ENCODE measurements around the gene KLF16. TPM values are rescaled to one million over a fixed set of nuclear protein-coding genes. Genes with fewer than 3 reads are reported as not detected.

Gene KLF16
- total RNA-seq, 2 donors from 2014 or later: 7.7 to 11.0 TPM

GRCh38 chr19:1813192-1814182, 49.9 kb downstream of the KLF16 start:
- peak overlapping the region; percentile 74 for H3K4me3 ChIP-seq
- H3K4me1 ChIP-seq (ENCODE audit: control insufficient read depth in 1 of 2, low read depth in 2 of 2): peaks cover 4 to 17% of the 10 kb centered on the region in 2 donors
- H3K27ac ChIP-seq: no peak overlapping the region
- DNase-seq (ENCODE audit: low spot score) (no peak), ATAC-seq (ENCODE audit: insufficient number of reproducible peaks, low FRiP score, low read depth) (no peak)
- H3K9me3 ChIP-seq: no peaks in the 10 kb centered on the region
- H3K27me3 ChIP-seq (replicated peaks; ENCODE audit: insufficient read depth): no peaks in the 10 kb centered on the region
- H3K36me3 ChIP-seq: peaks cover 26% of the 10 kb centered on the region
- TF ChIP-seq CTCF (IDR thresholded peaks at IDR 0.05): no peak

- Histone ChIP-seq H3K4me3 (peak overlapping the region; percentile 74), H3K27me3 (replicated peaks; ENCODE audit: insufficient read depth) (no peaks in the 10 kb centered on the region), H3K4me1 (ENCODE audit: control insufficient read depth in 1 of 2, low read depth in 2 of 2) (peaks cover 4 to 17% of the 10 kb centered on the region in 2 donors), H3K36me3 (peaks cover 18% of the 10 kb centered on the region), H3K9me3 (no peaks in the 10 kb centered on the region), H3K27ac (peak overlapping the region in 1 of 2 donors; percentile 41)
- ATAC-seq (ENCODE audit: insufficient number of reproducible peaks, low FRiP score, low read depth) (peak; percentile 59), DNase-seq (ENCODE audit: low spot score) (peak; percentile 80)
- peak; percentile 44 for TF ChIP-seq CTCF (IDR thresholded peaks at IDR 0.05)
Observed at GRCh38 chr19:1812426-1813191, 50.8 kb downstream of the KLF16 start.

- Histone ChIP-seq H3K27ac (peak within 1 kb of the TSS; percentile 50 to 61), H3K4me3 (peak within 1 kb of the TSS; percentile 74), H3K36me3 (peaks cover 11% of the 10 kb centered on the region), H3K9me3 (no peaks in the 10 kb centered on the region), H3K4me1 (ENCODE audit: control insufficient read depth in 1 of 2, low read depth in 2 of 2) (peaks cover 4 to 17% of the 10 kb centered on the region in 2 donors), H3K27me3 (replicated peaks; ENCODE audit: insufficient read depth) (no peaks in the 10 kb centered on the region)
- no peak for DNase-seq (ENCODE audit: low spot score)
- ATAC-seq (ENCODE audit: insufficient number of reproducible peaks, low FRiP score, low read depth): peak; percentile 7
- no peak for TF ChIP-seq CTCF (IDR thresholded peaks at IDR 0.05)
Observed at GRCh38 chr19:1811942-1812425, 51.4 kb downstream of the KLF16 start, which contains the start of gene ATP8B3. TSS of gene ATP8B3 (minus strand) at chr19:1812276. CDS start at chr19:1811736, 540 bp downstream.

GRCh38 chr19:1811472-1811894, 51.9 kb downstream of the KLF16 start:
- no peak for TF ChIP-seq CTCF (IDR thresholded peaks at IDR 0.05)
- peak; percentile 48 for ATAC-seq (ENCODE audit: insufficient number of reproducible peaks, low FRiP score, low read depth)
- peak overlapping the region; percentile 50 to 61 for H3K27ac ChIP-seq
- no peaks in the 10 kb centered on the region for H3K27me3 ChIP-seq (replicated peaks; ENCODE audit: insufficient read depth)
- no peaks in the 10 kb centered on the region for H3K9me3 ChIP-seq
- peaks cover 7% of the 10 kb centered on the region for H3K36me3 ChIP-seq
- peaks cover 4 to 17% of the 10 kb centered on the region in 2 donors for H3K4me1 ChIP-seq (ENCODE audit: control insufficient read depth in 1 of 2, low read depth in 2 of 2)
- DNase-seq (ENCODE audit: low spot score): peak; percentile 58
- H3K4me3 ChIP-seq: peak overlapping the region; percentile 74

Measured in thoracic aorta (tissue), 2 donors.